ENCODE data around the gene TMEM18.
A peak's percentile ranks its signal among the peaks of the same experiment; 100 is the strongest.

The TMEM18 gene

GRCh38 chr2:673016-673415 lies 4.2 kb downstream of the TMEM18 start:
- FAIRE-seq (no peak), DNase-seq (ENCODE audit: insufficient read length, low spot score) (no peak)

GRCh38 chr2:672606-672905 lies 4.7 kb downstream of the TMEM18 start:
- no peak for TF ChIP-seq POLR2A (IDR thresholded peaks at IDR 0.05; ENCODE audit: low read depth, low read length)
- DNase-seq (ENCODE audit: insufficient read length, low spot score) (no peak), FAIRE-seq (no peak)

More at GRCh38 chr2:673016-673415, 4.2 kb downstream of the TMEM18 start:
- no peak for TF ChIP-seq POLR2A (IDR thresholded peaks at IDR 0.05; ENCODE audit: low read depth, low read length)

GRCh38 chr2:671787-672605 lies 5.2 kb downstream of the TMEM18 start:
- TF ChIP-seq POLR2A (IDR thresholded peaks at IDR 0.05; ENCODE audit: low read depth, low read length): no peak
- FAIRE-seq (no peak), DNase-seq (ENCODE audit: insufficient read length, low spot score) (no peak)

GRCh38 chr2:671072-671471 lies 6.1 kb downstream of the TMEM18 start:
- DNase-seq (ENCODE audit: insufficient read length, low spot score) (no peak), FAIRE-seq (no peak)
- no peak for TF ChIP-seq POLR2A (IDR thresholded peaks at IDR 0.05; ENCODE audit: low read depth, low read length)

DNA sequence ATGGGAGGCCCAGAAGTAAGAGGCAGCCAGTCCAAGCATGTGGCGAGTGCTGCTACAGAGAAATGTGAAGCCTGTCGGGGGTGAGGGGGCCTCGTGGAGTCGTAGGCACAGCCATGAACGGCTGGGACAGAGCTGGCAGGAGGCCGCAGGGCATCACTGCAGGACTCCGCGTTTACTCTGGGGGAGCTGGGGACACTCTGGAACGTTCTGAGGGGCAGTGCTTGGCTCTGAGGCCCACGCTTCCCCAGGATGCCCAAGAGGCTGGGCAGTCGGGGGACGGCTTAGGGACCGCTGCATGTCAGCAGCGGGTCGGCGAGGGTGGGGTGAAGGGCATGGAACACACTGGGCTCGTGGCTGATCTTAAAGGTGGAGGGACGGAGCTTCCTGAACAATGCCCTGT lies 6.6 kb downstream of the TMEM18 start:
- DNase-seq (ENCODE audit: insufficient read length, low spot score): no peak
- FAIRE-seq: no peak
- no peak for TF ChIP-seq POLR2A (IDR thresholded peaks at IDR 0.05; ENCODE audit: low read depth, low read length)

DNA sequence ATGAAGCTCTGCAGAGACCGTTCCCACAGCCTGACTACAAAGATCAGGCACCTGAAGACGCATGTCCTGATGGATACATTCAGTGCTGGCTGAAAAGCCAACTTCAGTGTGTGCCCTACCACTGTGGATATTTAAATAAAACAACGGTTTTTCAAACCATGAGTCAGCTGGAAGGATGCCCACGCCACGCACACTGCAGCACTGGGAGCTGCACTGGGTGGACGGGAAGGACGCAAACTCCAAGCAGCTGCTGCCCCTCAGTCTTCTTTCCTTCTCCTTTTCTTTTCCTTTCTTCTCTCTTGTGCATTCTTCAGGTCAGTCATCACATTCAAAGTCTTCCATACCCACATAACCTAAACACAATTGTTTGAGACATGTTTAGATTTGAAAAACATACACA lies 7.9 kb downstream of the TMEM18 start:
- TF ChIP-seq POLR2A (IDR thresholded peaks at IDR 0.05; ENCODE audit: low read depth, low read length): no peak
- FAIRE-seq (no peak), DNase-seq (ENCODE audit: insufficient read length, low spot score) (no peak)

DNA sequence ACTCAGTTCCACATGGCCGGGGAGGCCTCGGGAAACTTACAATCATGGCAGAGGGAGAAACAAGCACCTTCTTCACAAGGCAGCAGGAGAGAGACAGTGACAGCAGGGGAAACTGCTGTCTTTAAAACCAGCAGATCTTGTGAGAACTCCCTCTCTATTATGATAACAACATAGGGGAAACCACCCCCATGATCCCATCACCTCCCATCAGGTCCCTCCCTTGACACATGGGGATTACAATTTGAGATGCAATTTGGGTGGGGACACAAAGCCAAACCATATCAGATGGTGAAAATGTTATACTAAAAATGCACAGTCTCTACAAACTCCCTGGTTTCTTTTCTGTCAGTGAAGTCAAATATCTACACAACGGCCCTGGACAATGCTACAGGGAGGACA lies 9.2 kb downstream of the TMEM18 start:
- DNase-seq (ENCODE audit: insufficient read length, low spot score): no peak
- TF ChIP-seq POLR2A (IDR thresholded peaks at IDR 0.05; ENCODE audit: low read depth, low read length): no peak
- FAIRE-seq: no peak

DNA sequence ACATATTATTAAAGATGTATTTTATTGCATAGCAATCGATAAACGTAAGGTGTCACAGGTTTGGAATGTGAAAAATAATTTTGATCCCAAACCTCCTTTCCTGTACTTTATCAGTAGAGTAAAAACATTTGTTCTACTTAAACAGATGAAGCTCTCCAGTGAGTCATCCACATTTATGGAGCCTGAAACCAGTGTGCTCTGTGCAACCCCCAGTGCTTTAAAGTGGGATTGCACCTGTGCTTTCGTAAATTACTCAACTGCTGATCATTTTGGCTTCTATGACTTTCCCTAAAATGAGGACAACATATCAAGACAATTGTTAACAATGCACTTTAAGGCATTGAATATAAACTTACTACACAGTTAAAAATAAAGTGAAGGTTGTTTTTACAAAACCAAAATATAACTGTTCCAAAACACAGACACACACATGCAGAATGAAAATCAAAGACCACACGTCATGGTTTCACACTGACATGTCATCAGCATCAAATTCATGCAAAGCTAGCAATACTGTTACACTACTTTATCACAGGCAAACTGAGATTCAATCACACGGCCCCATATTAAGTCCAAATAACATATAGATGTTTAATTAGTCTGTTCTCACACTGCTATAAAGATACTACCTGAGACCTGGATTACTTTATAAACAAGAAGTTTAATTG lies 9.7 kb downstream of the TMEM18 start:
- DNase-seq (ENCODE audit: insufficient read length, low spot score) (peak; percentile 48), FAIRE-seq (no peak)
- TF ChIP-seq POLR2A (IDR thresholded peaks at IDR 0.05; ENCODE audit: low read depth, low read length): no peak

DNA sequence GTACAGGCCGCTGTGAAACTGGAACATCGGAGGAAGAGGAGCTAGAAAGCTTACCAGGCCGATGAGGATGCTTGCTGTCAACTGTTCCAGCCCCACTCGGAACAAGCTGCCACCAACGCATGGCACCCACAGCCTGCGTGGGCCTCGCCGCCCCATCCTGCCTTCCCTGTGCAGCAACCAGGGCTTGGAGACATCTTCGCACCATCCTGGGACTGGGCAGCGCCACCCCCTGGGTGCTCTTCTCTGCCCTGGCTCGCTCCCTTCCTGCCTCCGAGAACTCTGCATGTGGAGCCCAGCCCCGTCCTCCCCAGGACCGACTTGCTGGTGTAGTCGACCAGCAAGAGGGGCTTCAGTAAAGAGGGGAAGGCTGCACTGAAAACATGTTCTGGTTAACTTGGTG lies 10.8 kb downstream of the TMEM18 start:
- no peak for TF ChIP-seq POLR2A (IDR thresholded peaks at IDR 0.05; ENCODE audit: low read depth, low read length)
- FAIRE-seq (no peak), DNase-seq (ENCODE audit: insufficient read length, low spot score) (no peak)

- DNase-seq (ENCODE audit: insufficient read length, low spot score) (no peak), FAIRE-seq (no peak)
- TF ChIP-seq POLR2A (IDR thresholded peaks at IDR 0.05; ENCODE audit: low read depth, low read length): no peak
Observed at GRCh38 chr2:665340-666073, 11.7 kb downstream of the TMEM18 start.

DNA sequence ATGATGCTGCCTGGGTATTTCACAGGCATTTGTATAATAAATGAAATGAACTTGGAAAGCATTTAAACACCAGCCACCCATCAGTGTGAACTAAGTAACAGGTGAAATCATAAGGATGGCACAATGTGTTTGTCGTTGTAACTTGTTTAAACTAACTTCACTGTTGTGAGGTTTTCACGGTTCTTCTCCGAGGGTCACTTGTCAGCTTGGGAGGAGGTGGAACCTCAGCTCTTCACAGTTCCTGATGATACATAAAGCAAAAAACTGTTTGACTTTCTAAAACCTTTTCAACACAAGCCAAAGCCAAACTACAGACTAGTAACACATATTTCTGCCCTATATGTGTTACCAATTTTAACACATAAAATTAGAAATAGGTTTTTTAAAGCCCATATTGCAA lies 13.1 kb downstream of the TMEM18 start:
- no peak for FAIRE-seq
- TF ChIP-seq POLR2A (IDR thresholded peaks at IDR 0.05; ENCODE audit: low read depth, low read length): no peak

DNA sequence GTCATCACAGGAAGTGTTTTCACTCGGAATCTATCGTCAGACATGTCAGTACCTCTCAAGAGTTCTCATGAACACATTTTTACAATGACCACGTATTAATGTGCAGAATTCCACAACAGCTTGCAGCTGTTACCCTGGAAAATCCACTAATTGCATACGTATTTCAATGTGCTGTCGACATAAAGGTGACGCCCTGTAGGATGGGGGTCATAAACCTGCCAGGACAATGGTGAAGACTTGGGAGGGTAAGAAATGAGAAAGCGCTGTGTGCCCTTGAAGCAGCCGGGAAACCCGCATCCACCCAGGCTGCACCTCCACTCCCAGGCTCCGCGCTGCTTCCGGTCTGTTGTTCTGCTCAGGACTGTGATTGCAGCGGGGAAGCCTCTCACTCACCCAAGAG lies 14.0 kb downstream of the TMEM18 start:
- DNase-seq (ENCODE audit: insufficient read length, low spot score) (no peak), FAIRE-seq (no peak)
- TF ChIP-seq POLR2A (IDR thresholded peaks at IDR 0.05; ENCODE audit: low read depth, low read length): no peak

More for the DNA sequence above, 13.1 kb downstream of the TMEM18 start:
- DNase-seq (ENCODE audit: insufficient read length, low spot score): no peak

DNA sequence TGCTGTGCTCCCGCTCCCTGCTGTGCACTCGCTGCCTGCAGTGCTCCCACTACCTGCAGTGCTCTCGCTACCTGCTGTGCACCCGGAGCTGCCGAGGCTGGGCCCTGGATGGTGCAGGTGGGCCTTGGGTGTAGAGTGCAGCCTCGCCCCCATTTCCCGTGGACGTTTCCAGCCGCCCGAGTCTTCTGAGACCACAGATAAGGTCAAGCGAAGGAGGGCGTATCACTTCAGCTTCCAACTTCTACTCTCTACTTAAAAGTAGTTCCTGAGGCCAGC lies 15.9 kb downstream of the TMEM18 start:
- FAIRE-seq (no peak), DNase-seq (ENCODE audit: insufficient read length, low spot score) (no peak)
- no peak for TF ChIP-seq POLR2A (IDR thresholded peaks at IDR 0.05; ENCODE audit: low read depth, low read length)

GRCh38 chr2:660586-661359 lies 16.4 kb downstream of the TMEM18 start:
- no peak for TF ChIP-seq POLR2A (IDR thresholded peaks at IDR 0.05; ENCODE audit: low read depth, low read length)
- no peak for DNase-seq (ENCODE audit: insufficient read length, low spot score)
- no peak for FAIRE-seq

All from H54 (cell line).